NOMO-1 treated with dmso at 0.1 percent for 144 hours (cell line): Measurements from ENCODE around the gene ZSWIM4.
"Not testable (repeated sequence)": the region's sequence is repeated elsewhere in the genome, so short reads cannot be mapped to it uniquely, and the experiment has no call there.

ENCODE experiments used
- DNase-seq: peaks from one replicate; lab custom pipeline; 2025; ENCODE audit not compliant: unreplicated experiment; lab: John Stamatoyannopoulos, UW

The ZSWIM4 gene

DNA sequence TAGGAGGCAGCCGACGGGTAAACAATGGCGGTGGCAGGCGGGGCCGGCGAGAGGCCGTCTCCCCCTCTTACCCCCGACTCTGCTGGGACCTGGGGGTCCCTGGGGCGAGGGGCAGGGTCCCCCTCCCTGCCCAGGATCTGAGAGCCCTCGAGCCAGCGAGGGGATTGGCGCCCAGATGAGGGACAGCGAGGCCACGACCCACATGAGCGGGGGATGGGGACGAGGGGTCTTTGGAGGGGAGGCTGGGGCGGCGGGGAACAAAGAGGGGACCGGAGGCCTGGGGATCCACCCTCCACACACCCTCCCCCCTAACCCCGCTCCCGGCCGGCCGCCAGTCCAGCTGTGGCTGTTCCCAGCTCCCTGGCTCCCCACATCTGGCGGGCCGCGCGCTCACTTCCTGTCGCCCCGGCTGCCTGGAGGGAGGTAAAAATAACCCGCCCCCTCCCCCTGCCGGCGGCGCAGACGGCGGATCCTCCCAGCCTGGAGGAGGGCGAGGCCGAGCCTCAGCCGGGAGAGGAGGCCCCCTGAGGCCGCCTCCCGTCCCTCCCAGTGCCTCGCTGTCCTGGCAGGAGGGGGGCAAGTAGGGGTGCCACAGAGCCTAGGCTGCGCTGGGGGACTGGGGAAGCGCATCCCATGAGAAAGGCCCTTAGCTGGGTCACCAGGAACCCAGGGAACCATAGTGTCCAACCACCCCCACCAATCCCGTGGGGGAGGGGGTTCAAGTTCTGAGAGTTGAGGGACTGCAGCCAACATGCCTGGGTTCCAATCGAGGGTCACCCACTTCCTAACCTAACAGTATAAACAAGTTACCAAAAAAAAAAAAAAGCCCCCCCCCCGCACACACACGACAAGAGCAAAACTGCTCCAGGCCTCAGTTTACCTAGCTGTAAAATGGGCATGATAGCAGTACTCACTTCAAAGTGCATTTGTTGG, 52.4 kb downstream of the ZSWIM4 start:
- peak; percentile 70 for DNase-seq

DNA sequence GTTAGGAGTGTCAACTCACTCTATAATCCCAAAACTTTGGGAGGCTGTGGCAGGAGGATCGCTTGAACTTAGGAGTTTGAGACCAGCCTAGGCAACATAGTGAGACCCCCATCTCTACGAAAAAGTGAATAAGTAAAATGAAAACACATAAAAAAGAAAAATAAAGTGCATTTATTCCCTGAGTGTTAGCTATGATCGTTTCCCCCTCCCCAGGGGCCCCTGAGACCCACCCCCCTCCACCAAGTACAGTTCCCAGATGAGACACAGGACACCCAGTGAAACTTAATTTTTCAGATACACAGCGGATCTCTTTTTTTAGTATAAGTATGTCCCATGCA, 53.1 kb downstream of the ZSWIM4 start:
- no peak for DNase-seq

DNA sequence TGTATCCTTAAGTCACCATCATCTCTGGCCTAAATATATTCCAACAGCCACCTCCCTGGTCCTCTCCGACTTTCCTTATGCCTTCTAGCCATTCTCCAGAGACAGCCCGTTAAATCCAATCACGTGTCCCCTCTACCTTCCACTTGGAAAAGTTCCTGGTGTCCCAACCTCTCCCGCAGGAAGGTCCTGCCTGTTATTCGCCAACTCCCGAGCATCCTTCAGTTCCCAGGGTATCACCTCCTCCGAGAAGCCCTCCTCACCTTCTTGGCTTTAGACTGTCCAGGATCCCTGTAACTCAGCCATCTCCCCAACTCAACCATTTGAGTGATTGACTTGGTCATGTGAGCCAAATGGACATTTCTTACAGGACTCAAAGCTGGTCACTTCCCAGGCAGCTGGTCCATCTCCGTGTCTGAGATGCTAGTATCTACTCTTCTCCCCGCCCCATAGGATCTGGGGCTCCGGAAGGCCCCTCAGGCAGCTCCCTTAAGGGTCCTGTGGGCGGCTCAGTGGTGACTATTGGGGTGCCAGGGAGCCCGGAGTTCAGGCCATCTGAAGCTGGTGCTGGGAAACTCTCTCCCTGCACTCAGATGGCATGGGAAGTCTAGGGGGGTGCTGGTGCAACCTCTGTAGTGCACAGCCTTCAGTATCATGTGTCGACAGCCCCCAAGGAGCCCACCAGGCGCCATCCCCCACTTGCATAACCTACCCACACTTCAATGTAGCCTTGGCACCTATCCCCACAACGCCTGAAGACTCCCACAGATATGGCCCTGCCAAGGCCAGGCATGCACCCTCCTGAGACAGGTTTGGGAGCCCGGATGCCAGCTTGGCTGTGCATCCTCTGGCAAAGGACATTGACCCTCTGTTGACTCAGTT, 53.8 kb downstream of the ZSWIM4 start:
- no peak for DNase-seq

DNA sequence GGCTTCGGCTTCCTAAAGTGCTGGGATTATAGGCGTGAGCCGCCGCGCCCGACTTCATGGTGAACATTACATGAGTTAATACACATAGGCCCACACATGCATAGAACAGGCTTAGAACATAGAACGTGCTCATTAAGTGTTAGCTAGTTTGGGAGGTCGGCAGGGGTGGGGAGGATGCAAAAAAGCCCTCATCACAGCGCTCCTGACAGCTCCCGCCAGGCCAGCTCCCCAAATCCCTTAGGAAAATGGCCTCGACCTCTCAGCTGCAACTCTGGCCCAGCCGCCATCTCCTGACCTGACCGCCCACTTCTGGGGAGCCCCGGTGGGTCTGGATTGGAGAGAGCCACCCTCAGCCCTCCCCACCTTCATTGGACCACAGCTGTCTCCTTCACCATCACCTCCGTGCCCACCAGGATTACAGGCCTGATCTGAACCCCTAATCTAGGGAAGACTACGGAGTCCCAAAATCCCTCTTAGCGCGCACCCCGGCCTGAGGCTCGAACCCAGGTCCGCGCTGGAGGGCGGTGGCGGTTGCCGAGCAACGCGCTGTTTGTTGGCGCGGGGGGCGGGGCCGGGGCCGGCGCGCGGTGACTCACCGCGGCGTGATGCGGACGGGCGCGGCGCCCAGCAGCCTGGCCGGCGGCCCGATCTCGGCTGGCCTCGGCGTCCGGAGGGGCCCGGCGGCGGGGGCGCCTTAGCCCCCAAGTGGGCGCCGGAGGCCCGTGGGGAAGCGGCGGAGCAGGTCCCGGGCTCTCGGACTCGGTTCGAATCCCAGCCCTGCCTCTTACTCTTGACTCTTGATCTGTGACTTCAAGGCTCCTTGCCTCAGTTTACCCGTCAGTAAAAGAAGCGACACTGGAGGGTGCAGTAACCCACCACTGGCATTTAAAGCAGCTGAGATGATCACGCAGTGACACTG, 55.0 kb downstream of the ZSWIM4 start:
- DNase-seq, result peak; percentile 39

GRCh38 chr19:13850910-13851733, 55.9 kb downstream of the ZSWIM4 start:
- peak; percentile 54 for DNase-seq

DNA sequence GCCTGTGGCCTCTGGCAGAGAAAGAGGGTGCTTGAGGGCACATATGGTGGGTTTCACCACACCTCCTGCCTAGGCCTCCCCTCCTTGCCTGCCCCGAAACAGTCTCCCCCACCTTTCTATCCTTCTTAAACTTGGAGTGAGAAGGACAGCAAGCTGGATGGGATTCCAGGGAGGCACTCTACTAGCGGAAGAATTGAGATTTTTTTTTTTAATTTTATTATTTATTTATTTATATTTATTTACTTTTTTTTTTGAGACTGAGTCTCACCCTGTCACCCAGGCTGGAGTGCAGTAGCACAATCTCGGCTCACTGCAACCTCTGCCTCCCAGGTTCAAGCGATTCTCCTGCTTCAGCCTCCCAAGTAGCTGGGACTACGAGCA, 56.5 kb downstream of the ZSWIM4 start:
- not testable (repeated sequence) for DNase-seq

DNA sequence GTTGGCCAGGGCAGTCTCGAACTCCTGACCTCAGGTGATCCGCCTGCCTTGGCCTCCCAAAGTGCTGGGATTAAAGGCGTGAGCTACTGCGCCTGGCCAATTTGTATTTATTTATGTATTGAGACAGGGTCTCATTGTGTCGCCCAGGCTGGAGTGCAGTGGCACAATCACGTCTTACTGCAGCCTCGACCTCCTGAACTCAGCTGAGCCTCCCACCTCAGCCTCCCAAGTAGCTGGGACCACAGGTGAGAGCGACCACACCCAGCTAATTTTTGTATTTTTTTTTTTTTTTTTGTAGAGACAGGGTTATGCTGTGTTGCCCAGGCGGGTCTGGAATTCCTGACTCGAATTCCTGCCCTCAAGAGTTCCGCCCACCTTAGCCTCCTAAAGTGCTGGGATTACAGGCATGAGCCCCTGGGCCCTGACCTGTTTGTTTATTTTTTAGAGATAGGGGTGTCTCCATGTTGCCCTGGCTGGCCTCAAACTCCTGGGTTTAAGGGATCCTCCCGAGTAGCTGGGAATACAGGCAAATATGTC, 57.0 kb downstream of the ZSWIM4 start:
- DNase-seq, result not testable (repeated sequence)

- DNase-seq, result no peak
Observed at GRCh38 chr19:13856497-13856896, 61.3 kb downstream of the ZSWIM4 start.

DNA sequence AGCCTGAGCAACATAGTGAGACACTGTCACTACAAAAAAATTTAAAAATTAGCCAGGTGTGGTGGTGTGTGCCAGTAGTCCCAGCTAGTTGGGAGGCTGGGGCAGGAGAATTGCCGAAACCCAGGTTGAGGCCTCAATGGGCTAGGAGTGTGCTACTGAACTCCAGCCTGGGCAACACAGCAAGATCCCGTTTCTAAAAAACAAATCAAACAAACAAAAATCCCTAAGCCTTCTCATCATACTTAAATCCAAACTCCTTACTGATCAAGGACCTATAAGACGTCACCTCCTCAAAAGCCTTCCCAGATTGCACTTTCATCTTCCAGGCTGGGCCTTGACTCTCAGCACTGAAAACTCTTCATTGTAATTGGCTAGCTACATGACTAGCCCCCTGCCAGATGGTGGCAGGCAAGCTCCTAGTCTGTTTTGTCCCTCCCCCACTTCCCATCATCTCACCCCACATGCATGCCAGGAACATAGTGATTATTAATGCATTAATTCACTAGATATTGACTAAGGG, 64.2 kb downstream of the ZSWIM4 start:
- no peak for DNase-seq

- DNase-seq, result no peak
Observed at GRCh38 chr19:13860679-13861391, 65.6 kb downstream of the ZSWIM4 start.

GRCh38 chr19:13861392-13861713, 66.1 kb downstream of the ZSWIM4 start:
- no peak for DNase-seq

- DNase-seq, result peak; percentile 68
Observed at GRCh38 chr19:13861714-13862531, 66.7 kb downstream of the ZSWIM4 start.

GRCh38 chr19:13864046-13864666, 68.9 kb downstream of the ZSWIM4 start:
- DNase-seq, result no peak

GRCh38 chr19:13864667-13865570, 69.7 kb downstream of the ZSWIM4 start:
- no peak for DNase-seq

GRCh38 chr19:13865571-13866462, 70.6 kb downstream of the ZSWIM4 start:
- no peak for DNase-seq
